HG03095 (cell line): ENCODE results near the gene UBQLN1.
"Not testable (repeated sequence)": the region's sequence is repeated elsewhere in the genome, so short reads cannot be mapped to it uniquely, and the experiment has no call there.

ENCODE experiments used
- ATAC-seq: cut with Tn5 transposase; IDR thresholded peaks from one replicate; pipeline ENCODE4 v1.9.1; 2021; ENCODE audit warnings: moderate library complexity; ENCODE audit not compliant: unreplicated experiment

The UBQLN1 gene

DNA sequence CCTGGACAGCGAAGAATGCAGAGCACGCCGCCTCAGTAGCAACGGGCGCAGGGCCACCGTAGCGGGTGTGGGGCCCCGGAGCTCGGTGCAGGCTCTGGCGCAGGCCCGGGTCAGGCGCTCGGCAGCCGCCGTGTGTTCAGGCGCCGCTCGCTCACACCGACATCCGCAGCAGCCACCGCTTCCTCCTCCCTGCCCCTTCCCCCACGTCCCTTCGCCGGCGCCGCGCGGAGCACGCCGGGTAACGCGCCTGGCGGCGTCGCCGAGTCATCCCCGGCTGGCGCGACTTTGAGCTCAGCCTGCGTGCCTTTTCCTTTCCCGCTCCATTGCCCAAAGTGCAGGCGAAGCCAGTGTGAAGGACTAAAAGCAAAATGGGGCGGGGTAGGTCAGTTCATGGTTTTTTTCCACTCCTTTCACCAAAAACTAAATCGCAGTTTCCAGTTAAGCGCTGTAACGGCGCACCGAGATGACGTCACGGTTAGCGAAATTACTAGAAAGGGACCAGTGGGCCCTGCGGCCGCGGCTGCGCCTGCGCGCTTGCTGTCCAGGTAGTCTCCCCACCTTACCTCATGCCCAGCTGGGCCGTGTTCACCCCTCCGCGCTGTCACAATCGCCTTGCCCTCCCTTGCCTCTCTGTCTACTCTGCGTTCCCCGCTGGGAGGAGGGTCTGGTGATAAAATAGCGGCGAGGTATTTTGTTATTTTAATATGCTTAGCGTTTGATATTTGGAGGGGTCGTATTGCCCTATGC is at the start of gene UBQLN1:
Gene UBQLN1, minus strand, starts transcription at position 191 of the 747 bp plus-strand sequence. CDS start 279 bp downstream, outside the sequence.
- peak; percentile 65 for ATAC-seq

DNA sequence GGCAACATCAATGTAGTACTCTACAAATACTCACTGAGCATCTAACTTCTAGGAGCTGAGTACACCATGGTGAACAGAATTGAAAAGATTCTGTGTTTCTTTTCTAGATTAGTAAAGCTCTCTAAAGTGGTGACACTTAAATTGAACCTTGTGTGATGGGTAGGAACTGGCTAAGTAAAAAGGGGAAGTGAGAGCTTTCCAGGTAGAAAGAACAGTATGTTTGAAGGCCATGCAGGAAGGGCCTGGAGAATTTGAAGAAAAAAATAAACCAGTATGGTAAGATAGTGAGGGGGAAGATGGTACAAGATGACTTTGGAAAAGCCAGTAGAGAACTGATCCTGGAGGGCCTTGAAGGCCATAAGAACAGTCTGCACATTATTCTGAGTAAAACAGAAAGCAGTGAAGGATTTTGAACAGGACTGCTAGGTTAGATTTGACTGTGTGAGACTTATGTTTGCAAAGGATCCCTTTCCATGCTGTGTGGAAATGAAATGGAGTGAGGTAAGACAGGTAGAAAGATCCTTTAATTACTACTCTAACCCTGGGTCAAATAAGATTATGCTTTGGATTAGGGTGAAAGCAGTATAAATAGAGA is 46.7 kb upstream of the UBQLN1 start:
- ATAC-seq = peak; percentile 78

DNA sequence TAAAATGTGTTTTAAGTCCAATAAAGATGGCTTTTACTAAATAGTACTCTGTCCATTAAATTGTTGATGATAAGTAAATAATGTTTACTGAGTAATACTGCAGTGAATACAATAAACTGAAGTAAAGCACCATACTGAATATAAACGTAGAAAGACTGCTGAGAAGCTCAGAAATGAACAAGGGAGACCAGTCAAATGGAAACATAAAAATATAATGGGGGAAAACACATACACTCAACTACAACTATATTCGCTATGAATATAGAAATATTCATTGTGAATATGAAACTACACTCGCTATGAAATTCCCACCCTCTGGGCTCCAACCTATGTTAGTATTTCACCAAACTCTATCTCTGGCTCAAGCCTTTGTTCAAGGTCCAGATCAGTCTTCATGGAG is 41.9 kb upstream of the UBQLN1 start:
- ATAC-seq = no peak

DNA sequence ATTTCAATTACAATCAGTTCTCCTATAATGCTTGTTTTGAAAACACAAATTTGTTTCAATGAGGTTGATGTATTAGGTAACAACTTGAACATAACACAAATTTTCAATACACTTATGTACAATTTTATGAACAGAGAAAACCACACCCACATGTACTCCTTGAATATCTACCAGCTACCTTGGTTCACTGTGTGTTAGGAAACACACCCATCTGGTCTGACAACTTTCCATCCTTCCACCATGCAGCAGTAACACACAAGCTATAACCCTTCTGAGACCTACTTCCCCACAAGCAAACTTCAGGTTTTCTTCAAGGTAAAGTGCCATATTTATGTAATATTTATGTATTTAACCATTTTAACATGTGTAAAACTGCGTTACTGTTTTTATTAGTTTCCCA is 36.4 kb upstream of the UBQLN1 start:
- ATAC-seq = no peak

DNA sequence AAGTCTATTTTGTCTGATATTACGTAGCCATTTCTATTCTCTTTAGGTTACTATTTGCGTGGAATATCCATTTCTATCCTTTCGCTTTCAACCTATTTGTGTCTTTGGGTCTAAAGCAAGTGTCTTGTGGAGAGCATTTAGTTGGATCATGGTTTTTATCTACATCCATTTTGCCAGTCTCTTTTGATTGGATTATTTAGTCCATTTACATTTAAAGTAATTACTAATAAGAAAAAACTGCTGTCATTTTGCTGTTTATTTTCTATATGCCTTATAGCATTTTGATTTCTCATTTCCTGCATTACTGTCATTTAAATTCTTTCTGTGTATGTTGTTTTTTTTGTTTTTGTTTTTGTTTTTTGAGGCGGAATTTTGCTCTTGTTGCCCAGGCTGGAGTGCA is 26.0 kb upstream of the UBQLN1 start:
- ATAC-seq = no peak

DNA sequence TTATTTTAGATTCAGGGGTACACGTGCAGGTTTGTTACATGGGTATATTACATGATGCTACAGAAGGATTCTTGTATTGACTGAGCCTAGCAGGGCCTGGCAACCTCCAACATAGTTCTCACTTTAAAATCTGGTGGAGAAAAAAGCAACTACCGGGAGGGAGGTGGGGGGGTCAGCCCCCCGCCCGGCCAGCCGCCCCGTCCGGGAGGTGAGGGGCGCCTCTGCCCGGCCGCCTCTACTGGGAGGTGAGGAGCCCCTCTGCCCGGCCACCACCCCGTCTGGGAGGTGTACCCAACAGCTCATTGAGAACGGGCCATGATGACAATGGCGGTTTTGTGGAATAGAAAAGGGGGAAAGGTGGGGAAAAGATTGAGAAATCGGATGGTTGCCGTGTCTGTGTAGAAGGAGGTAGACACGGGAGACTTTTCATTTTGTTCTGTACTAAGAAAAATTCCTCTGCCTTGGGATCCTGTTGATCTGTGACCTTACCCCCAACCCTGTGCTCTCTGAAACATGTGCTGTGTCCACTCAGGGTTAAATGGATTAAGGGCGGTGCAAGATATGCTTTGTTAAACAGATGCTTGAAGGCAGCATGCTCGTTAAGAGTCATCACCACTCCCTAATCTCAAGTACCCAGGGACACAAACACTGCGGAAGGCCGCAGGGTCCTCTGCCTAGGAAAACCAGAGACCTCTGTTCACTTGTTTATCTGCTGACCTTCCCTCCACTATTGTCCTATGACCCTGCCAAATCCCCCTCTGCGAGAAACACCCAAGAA is 21.0 kb upstream of the UBQLN1 start:
- ATAC-seq = not testable (repeated sequence)

DNA sequence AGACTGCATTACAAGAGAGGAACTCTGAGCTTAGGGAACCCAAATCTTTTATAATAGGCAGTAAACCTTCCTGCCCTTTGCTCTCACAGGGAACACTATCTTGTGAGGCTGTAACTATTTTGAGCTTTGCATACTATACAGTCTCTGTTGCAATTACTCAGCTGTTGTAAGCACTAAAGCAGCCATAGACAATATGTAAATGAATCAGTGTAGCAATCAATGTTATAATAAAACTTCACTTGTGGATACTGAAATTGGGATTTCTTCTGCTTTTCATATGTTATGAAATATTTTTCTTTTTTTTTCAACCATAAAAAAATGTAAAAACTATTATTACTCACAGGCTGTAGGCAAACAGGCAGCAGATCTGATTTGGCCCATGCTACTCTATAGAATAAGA is 16.7 kb upstream of the UBQLN1 start:
- ATAC-seq = no peak

DNA sequence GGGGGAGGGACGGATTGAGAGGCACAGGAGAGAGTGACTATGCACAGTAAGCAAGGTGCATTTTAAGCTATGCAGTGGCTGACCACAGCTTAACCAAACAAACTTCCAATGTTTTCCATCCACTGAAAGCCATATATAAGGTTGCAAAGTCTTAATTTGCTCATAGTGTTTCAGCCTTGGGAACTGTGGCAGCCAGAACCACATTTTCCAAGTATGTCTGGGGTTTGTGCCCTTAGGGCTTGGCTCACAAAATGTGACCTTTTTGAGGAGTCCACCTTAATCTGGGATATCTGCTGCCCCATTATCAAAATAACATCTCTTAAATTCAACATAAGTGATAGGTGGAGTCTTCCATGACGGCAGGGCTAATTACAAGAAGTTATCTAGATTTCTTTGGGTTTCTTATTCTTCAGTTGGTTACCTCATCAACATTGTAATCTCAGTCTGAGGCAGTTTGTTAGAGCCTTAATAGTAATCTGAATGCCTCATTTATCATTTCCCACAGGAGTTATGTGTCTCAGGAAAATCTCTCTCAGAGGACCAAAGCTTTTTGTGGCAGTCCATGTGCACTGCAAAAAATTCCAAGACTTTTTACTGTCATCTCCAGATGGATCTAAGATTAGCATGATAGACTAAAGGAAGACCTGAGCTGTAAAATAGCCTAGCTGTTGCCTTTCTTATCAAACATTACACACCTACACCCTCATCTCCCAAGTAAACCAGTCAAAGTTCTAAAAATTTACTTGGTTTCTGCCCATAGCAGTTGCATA is 15.2 kb upstream of the UBQLN1 start:
- no peak for ATAC-seq

DNA sequence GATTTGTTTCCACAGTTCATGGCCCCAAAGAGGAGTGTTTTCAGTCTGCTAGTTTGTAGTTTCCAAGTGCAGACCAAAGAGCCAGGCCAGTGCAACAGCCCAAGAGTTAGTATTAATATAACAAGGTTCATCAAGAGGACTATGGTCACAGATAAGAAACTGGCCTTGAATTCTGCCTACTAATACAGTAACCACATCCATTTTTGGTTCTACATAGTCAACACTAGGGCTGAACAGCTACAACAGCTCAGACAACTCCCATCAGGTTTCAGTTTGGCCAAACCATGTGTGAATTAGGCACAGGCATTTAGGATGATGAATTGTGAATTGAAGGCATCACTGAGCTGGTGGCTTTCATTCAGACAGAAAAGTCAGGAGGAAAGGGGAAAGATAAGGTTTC is 13.8 kb upstream of the UBQLN1 start:
- ATAC-seq = no peak

DNA sequence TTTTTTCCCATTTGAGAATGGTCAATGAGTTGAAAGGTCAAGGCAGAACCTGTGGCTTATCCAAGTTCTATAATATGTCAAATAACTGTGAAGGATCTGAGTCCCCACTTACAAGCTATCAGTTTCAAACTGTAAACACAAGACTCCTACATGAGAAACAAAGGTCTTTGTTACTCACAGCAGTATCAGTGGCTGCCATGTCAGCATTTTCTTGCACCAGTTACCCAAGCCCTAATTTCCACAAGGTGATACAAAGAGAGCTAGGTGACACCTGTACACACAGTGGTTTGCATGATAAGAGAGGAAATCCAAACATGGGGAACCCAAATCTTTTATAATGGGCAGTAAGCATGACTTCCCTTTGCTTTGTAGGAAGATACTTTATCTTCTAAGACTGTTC is 8.0 kb upstream of the UBQLN1 start:
- ATAC-seq = no peak

DNA sequence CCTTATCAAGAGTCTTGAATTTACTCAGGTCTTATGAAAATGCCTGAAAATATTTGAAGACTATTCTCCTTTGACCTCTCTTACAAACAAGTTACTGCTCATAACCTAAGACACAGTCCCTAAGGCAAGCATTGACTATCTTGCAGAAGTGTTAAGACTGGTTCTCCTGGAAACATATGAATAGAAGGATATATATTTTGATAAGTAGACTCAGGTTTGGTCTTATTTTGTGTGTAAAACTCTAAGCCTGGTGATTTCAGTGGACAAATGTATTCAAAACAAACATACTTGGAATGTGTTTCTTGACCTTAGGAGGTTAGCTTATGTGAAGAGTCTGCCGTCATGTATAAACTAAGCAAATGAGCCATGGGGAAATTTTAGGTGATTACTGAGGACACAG is 7.5 kb upstream of the UBQLN1 start:
- no peak for ATAC-seq

DNA sequence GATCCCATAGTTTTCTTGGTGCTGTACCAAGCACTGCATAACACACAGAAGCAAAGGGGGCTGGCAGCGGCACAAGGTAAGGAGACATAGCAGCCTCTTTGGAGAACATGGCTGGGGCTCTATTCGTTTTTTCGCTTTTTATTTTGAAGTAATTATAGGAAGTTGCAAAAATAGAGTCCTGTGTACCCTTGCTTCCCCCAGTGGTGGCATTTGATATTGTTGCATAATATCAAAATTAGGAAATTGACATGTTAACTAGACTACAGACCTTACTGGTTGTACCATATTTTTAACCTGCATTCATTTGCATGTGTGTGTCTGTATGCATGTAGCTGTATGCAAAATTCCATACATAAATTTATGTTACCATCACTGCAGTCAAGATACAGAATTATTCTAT is 6.6 kb upstream of the UBQLN1 start:
- ATAC-seq = no peak

DNA sequence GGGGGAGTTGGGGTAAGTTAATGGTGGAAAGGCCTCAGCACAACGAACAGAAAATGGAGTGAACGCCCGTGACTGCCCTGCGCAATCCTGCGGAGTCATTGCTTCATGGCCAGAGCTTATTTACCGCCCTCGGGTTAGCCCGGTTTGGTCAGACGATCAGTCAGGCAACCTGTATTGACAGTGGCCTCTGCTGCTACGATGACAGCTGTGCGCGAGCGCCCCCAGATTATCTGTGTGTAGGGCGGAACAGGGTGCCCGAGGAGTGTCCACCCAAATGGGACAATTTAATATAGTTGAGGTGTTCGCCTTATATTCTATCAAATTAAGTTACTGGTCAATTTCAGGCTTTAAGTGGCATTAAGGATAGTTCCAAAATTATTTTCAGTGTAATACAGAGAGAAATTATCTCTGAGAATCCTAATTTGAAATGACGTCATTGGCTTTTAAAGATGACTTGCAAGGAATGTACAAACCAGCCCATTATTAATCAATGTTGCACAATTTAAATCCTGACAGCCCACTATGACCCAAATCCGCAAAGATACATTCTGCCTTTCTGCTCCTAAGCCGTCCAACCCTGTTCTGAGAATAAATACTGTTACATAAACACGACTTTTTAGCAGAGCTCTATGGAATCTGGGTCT is 879 bp upstream of the UBQLN1 start:
- peak; percentile 46 for ATAC-seq

DNA sequence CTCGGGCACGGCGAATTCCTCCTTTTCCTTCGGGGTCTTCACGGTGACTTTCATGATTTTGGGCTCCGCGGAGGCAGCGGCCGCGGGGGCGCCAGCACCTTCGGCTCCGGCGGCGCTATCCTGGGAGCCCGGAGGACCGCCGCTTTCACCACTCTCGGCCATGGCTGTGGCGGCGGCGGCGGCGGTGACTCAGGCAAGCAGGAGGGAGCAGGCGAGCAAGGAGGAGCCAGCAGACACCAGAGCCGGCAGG is 315 bp downstream of the UBQLN1 start:
- ATAC-seq = peak; percentile 41

DNA sequence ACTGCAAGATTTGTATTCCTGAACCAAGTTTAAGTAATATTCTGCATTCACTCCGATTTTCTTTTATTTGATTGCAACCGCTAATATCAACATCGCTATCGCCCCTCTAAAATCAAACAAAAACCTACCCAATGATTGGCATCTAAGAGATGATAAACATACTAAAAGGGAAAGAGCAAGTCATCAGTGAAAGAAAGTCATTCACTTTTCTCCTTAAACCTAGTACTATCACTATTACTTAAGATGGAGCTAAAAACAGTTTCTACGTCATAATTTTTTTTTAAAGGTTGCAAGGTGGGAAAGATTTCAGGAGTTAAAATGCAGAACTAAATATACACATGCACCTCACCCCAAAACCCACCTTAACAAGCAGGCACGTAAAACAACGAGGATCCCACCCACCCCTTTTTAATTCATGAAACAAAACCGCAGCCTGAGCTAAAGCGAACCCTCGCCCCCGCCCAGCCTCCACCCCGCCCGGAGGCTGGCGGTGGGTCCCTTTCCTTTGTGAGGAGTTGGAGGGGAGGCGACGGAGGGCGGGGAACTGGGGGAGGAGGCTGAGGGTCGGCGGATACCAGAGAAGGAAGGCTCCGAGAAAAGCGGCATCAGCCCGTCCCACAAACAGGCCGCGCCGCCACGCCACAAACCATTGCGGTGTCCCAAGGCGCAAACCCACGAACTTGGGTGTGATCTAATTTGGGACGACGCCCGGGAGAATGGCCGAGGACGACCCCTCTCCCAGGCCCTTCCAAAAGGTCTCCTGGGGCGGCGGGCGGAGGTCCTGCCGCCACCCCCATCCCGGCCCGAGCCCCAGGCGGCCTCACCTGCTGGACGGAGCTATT is 861 bp downstream of the UBQLN1 start:
- ATAC-seq = peak; percentile 18

DNA sequence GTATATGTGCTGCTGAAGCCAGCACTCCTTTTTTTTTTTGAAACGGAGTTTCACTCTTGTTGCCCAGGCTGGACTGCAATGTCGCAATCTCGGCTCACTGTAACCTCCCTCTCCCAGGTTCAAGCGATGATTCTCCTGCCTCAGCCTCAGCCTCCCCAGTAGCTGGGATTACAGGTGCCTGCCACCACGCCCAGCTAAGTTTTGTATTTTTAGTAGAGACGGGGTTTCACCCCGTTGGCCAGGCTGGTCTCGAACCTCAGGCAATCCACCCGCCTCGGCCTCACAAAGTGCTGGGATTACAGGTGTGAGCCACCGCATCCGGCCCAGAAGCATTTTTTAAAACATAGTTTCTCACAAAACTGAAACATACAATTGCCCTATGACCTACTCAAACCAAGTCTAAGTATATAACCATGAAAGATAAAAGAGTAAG is 2.5 kb downstream of the UBQLN1 start:
- not testable (repeated sequence) for ATAC-seq

DNA sequence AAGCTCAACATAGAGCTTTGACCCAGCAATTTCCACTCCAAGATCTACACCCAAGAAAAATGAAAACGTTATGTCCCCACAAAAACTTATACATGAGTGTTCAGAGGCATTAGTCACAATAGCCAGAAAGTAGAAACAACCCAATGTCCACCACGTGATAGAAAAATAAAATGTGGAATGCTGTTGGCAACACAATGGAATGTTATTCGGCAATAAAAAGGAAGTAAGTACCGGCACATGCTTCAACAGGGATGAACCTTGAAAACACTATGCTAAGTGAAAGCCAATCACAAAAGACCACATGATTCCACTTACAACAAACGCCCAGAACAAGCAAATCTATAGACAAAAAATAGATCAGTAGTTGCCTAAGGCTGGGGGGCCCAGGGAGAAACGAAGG is 6.0 kb downstream of the UBQLN1 start:
- no peak for ATAC-seq

DNA sequence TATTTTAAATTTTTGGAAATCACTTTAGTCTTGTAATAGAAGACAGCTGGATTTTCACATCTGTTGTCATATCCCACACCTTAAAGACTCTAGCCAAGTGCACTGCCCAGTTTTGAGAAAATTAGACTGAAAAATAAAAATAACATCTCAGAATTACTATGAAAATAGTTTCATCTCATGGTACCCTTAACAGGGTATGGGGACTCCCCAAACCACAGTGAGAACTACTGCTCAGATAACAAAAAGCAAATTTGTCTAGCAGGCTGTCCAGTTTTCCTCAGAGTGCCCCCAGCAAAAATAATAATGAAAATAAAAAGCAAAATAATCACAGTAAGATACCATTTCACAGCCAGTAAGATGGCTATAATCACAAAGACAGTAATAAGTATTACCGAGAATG is 6.5 kb downstream of the UBQLN1 start:
- no peak for ATAC-seq

DNA sequence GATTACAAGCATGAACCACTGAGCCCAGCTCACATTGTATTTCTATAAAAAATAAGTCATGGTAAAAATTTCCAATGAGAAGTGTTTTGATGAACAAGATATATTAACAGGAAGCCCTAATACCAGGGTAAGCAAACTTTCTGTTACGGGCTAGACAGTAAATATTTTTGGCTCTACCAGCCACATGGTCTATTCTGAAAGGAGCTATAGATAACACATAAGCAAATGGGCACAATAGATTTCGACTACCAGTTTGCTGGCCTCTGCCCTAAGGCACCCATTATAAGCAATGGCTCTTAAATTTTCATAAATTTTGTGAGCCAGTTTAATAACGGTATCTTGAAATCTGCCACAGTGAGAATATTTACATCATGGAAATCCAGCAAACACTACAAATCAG is 8.1 kb downstream of the UBQLN1 start:
- no peak for ATAC-seq

DNA sequence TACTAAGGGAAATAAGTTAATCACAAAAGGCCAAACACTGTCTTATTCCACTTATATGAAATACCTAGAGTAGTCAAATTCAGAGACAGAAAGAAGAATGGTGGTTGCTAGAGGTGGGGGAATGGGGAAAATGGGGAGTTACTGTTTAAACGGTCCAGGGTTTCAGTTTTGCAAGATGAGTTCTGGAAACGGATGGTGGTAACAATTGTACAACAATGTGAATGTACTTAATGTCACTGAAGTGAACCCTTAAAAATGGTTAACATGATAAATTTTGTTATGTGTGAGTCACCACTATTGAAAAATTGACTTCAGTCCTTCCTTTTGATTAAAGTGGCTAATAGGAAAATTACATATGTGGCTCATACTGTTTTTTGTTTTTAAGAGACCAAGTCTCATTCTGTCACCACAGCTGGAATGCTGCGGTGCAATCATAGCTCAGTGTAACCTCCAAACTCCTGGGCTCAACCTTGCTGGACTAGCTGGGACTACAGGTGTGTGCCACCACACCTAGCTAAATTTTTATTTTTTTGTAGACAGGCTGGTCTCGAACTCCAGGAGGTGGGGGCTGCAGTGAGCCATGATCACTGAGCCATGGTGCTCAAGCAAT is 8.7 kb downstream of the UBQLN1 start:
- peak; percentile 39 for ATAC-seq
